GM19468 (cell line): Measurements from ENCODE around the gene PDCD7.
"Not testable (repeated sequence)": the region's sequence is repeated elsewhere in the genome, so short reads cannot be mapped to it uniquely, and the experiment has no call there.

ENCODE experiments used
- ATAC-seq: cut with Tn5 transposase; IDR thresholded peaks from one replicate; pipeline ENCODE4 v1.9.1; 2021; ENCODE audit warnings: mild to moderate bottlenecking, moderate library complexity, moderate number of reproducible peaks; ENCODE audit not compliant: unreplicated experiment; ENCODE audit errors: extremely low read depth

PDCD7 gene

DNA sequence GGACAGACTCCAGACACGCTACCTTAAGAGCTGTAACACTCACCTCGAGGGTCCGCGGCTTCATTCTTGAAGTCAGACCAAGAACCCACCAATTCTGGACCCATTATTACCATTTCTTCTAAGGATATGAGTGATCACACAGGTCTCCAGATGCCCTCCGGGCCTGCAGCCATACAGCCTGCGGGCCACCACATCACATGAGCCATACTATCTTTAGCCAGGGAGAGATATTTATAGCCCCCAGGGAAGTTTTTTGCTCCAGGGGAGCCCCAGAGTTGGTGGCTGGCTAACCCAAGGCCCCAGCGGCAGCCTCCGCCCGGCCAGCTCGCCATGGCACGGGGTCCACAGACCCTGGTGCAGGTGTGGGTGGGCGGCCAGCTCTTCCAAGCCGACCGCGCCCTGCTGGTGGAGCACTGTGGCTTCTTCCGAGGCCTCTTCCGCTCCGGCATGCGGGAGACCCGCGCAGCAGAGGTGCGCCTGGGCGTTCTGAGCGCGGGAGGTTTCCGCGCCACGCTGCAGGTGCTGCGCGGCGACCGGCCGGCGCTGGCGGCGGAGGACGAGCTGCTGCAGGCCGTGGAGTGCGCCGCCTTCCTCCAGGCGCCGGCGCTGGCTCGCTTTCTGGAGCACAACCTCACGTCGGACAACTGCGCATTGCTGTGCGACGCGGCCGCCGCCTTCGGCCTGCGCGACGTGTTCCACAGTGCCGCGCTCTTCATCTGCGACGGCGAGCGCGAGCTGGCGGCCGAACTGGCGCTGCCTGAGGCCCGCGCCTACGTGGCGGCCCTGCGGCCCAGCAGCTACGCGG, 56.9 kb downstream of the PDCD7 start, which contains the start of gene KBTBD13:
KBTBD13 (plus strand) TSS at position 261 of the 805 bp plus-strand sequence; CDS start at position 331, 70 bp downstream.
- ATAC-seq = no peak

DNA sequence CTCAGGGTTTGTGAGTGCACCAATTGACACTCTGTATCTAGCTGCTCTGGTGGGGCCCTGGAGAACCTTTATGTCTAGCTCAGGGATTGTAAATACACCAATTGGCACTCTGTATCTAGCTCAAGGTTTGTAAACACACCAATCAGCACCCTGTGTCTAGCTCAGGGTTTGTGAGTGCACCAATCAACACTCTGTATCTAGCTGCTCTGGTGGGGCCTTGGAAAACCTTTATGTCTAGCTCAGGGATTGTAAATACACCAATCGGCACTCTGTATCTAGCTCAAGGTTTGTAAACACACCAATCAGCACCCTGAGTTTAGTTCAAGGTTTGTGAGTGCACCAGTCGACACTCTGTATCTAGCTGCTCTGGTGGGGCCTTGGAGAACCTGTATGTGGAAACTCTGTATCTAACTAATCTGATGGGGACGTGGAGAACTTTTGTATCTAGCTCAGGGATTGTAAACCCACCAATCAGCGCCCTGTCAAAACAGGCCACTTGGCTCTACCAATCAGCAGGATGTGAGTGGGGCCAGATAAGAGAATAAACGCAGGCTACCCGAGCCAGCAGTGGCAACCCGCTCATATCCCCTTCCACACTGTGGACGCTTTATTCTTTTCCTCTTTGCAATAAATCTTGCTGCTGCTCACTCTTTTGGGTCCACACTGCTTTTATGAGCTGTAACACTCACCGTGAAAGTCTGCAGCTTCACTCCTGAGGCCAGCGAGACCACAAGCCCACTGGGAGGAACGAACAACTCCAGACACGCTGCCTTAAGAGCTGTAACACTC, 57.8 kb downstream of the PDCD7 start:
- not testable (repeated sequence) for ATAC-seq

DNA sequence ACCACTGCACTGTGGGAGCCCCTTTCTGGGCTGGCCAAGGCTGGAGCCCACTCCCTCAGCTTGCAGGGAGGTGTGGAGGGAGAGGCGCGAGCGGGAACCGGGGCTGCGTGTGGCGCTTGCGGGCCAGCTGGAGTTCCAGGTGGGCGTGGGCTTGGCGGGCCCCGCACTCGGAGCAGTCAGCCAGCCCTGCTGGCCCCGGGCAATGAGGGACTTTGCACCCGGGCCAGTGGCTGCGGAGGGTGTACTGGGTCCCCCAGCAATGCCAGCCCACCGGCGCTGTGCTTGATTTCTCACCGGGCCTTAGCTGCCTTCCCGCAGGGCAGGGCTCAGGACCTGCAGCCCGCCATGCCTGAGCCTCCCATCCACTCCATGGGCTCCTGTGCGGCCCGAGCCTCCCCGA, 58.7 kb downstream of the PDCD7 start:
- ATAC-seq = not testable (repeated sequence)

DNA sequence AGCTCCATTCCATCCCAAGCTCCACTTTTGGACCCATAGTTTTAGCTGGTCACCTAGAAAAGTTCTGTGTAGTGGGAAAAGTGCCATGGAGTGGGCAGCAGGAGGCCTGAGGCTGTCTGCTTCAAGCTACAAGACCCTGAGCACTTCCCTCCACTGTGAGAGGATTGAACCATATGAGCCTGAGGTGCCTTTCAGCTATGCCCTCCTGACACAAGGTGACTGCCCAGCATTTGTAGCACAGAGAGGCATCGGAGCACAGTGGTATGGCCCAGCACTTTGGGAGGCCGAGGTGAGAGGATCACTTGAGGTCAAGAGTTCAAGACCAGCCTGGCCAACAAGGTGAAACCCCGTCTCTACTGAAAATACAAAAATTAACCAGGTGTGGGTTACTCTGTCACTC, 61.0 kb downstream of the PDCD7 start:
- no peak for ATAC-seq

DNA sequence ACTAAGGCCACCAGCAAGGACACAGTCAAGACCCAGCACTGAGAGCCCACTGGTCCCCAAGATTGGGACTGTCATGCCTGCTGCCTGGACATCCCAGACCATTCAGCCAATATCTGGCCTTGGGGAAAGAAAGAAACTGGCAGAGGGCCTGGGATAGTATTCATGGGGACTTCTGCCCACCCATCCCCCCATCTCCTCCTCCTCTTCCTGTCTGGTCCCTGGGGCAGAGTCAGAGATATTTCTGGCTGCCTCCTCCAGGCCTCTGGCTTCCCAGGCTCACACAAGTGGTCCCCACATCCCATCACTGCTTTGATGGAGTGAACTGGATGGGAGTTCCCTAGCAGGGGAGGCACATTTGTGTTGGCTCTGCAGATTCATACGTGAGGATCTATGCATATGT, 61.6 kb downstream of the PDCD7 start:
- no peak for ATAC-seq

DNA sequence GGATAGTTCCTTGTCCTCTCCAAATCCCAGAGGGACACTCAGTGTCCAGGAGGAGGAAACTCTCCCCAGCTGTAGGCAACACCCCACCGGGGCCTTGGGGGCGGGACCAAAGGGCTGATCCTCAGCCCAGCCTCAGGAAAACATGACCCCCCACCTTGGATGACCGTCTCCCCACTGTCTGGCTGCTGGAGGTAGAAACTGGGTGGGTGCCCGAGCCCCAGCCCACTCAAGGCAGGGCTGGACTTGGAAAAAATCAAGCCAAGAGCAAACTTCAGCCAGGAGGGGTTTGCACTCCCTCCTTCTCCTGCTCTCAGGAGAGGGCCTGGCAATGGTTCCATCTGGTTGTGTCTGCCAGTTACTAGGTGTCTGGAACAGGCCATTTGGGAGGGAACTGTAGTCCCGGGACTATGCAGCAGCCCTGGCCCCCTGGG, 62.2 kb downstream of the PDCD7 start:
- no peak for ATAC-seq

DNA sequence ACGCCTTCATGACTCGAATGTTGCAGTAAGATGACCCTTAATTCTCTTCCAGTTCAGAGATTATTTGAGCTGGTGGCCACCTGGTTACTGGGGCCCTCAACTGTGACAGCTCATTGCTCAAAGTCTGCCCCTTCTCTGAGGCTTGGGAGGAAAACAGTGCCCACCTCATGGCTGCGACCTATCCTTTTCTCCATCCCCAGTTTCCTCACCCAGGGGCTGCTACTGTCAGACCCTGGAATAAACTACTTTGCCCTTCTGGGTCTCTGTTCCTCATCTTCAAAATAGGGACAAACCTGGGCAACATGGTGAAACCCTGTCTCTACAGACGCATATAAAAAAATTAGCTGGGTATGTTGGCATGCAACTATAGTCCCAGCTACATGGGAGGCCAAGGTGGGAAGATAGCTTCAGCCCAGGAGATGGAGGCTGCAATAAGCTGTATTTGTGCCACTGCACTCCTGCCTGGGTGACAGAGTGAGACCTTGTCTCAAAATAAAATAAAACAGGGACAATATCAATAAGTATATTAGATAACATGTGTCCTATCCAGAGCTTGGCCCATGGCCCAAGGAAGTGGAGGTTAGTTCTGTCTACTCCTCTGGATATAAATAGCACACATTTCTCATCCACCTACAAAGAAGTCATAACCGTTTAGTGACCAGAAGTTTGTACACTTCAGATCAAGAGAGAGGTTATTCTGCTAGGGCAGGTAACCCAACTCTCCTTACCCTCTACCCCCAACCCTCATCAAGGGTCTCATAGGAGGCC, 63.6 kb downstream of the PDCD7 start:
- ATAC-seq = no peak

DNA sequence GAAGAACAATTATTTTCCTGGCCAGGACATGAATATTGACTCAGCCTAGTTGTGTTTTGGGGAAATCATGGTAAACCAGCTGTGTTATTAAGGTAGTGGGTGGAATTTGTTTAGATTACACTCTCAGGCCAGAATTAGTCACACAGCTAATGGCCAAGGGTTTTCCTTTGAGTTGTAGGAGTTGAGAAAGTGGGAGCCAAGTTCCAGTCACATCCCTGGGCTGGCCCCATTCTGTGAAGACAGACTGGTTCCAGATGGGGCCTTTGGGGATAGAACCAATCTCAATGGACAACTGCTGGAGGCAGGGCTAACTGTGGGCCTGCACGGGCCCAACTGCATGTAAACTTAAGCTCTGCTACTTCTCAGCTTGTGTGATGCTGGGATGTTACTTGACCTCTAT, 64.4 kb downstream of the PDCD7 start:
- no peak for ATAC-seq

DNA sequence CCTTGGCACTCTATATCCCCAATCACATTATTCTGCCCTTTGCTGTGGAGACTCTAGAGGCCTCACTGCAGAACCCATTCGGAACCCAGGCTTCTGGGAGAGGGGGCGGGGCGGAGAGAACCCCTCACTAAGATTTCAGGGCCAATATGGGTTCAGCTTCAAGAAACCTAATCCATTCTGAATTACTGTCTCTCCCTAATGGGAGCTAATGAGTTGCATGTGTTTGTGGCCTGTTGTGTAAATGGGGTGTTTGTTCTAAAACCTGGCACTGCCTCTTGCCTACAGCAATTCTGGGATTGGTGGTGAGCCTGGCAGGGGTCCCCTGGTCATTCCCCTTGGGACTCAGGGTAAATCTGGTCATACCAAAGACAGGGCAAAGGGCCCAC, 65.2 kb downstream of the PDCD7 start:
- no peak for ATAC-seq

DNA sequence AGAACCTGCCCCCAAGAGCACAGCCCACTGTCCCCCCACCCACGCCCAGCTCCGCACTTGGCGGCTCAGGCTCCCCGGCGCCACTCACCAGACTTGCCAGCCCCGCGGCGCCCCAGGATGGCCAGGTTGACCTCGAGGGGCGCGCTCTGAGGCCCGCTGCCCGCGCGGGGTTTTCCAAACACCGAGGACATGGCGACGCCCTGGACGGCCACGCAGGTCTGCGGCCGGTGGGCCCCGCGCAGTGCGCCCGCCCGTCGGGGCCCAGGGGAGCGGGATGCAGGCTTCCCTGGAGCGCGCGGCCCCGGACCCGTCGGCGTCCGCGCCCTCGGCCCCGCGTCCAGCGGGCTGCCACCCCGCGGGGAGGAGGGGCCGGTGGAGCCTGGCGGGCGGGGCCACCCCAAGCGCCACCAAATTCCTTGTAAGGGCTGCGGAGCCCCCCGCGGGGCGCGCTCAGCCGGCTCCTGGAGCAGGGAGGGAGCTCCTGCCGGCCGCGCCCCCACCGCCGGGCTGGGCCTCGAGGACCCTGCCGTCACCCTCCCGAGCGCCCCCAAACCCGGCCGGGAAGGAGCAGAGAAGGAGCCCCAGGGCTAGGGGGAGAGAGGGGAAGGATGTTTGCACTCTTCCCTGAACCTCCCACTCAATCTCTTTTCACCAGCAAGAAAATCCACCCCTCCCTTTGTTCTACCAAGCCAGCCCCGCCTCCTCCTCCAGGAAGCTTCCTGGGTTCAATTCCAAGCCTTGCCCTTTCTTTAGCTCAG, 65.8 kb downstream of the PDCD7 start, which contains the start of gene RASL12:
RASL12 (minus strand) TSS at position 347 of the 758 bp plus-strand sequence; CDS start at position 191, 156 bp downstream.
- ATAC-seq = no peak
